Right lobe of liver (tissue), 6 donors: ENCODE measurements around the gene LRRC43. TPM values are rescaled to one million over a fixed set of nuclear protein-coding genes. Genes with fewer than 3 reads are reported as not detected.
A peak's percentile ranks its signal among the peaks of the same experiment; 100 is the strongest.

ENCODE experiments used
- ATAC-seq, 4 donors: fragments of 200-7000 bp; cut with Tn5 transposase; one replicate each; pipeline ENCODE4 v1.9.1; 2020; ENCODE audit warnings: mild to moderate bottlenecking in 4 of 4, moderate library complexity in 4 of 4
- DNase-seq, 3 donors: peaks; one replicate each; pipeline ENCODE4 v3.0.0-alpha.2; 2020
- H3K27ac ChIP-seq, 3 donors: fragments of 200-600 bp; one replicate each; pipeline ENCODE4 v1.8.0; 2022
- H3K27me3 ChIP-seq, 2 donors: fragments of 200-600 bp; one replicate each; pipeline ENCODE4 v1.8.0; 2022
- H3K36me3 ChIP-seq, 4 donors: fragments of 200-600 bp; sonication (generic) in 1 of 4; one replicate each; pipeline versions ENCODE4 v1.5.1 to v1.8.0; 2017 to 2022; ENCODE audit warnings: control low read depth in 1 of 4
- H3K4me1 ChIP-seq, 4 donors: fragments of 200-600 bp; sonication (generic) in 1 of 4; one replicate each; pipeline versions ENCODE4 v1.5.1 to v1.8.0; 2017 to 2022; ENCODE audit warnings: control low read depth in 1 of 4
- H3K4me3 ChIP-seq, 3 donors: fragments of 200-600 bp; one replicate each; pipeline ENCODE4 v1.8.0; 2022
- H3K9me3 ChIP-seq, 4 donors: fragments of 200-600 bp; sonication (generic) in 1 of 4; one replicate each; pipeline versions ENCODE4 v1.5.1 to v1.8.0; 2017 to 2022; ENCODE audit warnings: control low read depth in 1 of 4
- POLR2A ChIP-seq: fragments of 450-650 bp; IDR thresholded peaks from one replicate; pipeline ENCODE4 v1.6.1; 2017; ENCODE audit warnings: antibody characterized with exemption, mild to moderate bottlenecking
- WGBS: methylation state at CpG from one replicate; pipeline ENCODE4 v1.1.6; 2018; ENCODE audit warnings: low coverage, low lambda C conversion rate; ENCODE audit not compliant: insufficient coverage; ENCODE audit errors: missing lambda C conversion rate; 5-methylcytosine and 5-hydroxymethylcytosine counted together
- intact Hi-C, 2 donors: fragments of 100-400 bp; cut with DNase I; formaldehyde crosslinking; loops; one replicate each; pipeline versions ENCODE4 v1.11.2 to v1.14.1; 2022
- total RNA-seq, 6 experiments: library from RNA; depleted of rRNA in 2 of 6; stranded (reverse); fragments of >200 nt in 2 of 6; fragmentation: NEBNext Ultra II Directional in 3 of 6; extraction: Animal tissue kit (Norgen Biotek cat#: 25700) in 3 of 6; gene quantifications; one replicate each; pipeline versions ENCODE4 v1.1.0 to v1.2.4, GENCODE V29; 2016 to 2023
- TF ChIP-seq, protein P1 (sequence below), 4 donors: fragments of 200-600 bp in 3 of 4; fragments of 450-650 bp in 1 of 4; IDR thresholded peaks; one replicate each; pipeline versions ENCODE4 v1.5.1 to v1.8.0; 2016 to 2022; ENCODE audit warnings: antibody characterized with exemption in 4 of 4, mild to moderate bottlenecking in 2 of 4
- donor health status: DM: no; HTN: yes; CAD: no.
- donor health status: DM: no; HTN: no; CAD: no.
- donor health status: DM: no; HTN: no; CAD: no.
- donor health status: DM: no; HTN: yes; CAD: no.
- donor health status: DM: no; HTN: yes; CAD: no.

Gene LRRC43
- total RNA-seq, 6 experiments from 2014 or later = 0.26 to 0.37 (median 0.31) TPM; not detected in 3

DNA sequence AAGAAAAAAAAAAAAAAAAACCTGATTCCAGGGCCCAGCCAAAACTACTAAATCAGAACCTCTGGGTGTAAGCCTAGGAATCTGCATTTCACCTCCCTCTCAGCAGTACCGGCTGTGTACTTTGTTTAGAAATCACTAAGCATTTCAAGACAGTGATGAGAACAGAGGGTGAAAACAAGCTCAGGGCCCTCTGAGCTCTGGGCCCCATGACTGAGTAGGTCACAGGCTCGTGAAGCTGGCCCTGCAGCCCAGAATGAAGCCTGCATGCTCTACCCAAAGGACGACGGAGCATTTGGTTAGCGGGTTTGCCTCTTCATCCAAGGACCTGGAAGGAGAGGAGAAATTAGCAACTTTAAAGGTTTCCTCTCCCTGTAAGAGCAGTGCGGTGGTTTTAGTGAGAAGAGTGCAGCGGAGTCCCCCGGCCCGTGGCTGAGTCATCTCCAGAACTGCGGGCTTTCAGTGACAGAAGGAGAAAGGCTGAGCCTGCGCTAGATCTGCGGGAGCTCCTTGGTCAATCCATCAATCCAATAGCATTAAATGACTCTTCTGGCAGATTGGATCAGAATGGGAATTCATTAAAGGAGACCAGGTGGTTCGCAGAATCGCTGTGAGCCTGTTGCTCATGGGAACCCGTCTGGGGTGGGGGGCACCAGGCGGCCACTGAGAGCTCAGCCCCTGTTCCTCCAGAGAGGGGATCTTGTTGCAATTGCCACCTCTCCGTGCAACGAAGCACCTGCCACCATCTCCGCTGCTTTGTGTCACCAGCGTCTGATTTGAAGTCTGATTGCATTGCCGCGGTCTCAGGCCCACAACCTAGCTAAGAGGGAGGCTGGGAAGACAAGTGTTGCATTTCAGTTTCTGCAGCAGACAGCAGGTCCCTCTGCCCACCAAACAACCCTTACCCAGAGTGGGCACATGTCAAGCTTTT, 16.2 kb upstream of the LRRC43 start:
- H3K36me3 ChIP-seq = no peaks in the 10 kb centered on the region
- H3K27me3 ChIP-seq = no peaks in the 10 kb centered on the region
- TF ChIP-seq, protein P1, sequence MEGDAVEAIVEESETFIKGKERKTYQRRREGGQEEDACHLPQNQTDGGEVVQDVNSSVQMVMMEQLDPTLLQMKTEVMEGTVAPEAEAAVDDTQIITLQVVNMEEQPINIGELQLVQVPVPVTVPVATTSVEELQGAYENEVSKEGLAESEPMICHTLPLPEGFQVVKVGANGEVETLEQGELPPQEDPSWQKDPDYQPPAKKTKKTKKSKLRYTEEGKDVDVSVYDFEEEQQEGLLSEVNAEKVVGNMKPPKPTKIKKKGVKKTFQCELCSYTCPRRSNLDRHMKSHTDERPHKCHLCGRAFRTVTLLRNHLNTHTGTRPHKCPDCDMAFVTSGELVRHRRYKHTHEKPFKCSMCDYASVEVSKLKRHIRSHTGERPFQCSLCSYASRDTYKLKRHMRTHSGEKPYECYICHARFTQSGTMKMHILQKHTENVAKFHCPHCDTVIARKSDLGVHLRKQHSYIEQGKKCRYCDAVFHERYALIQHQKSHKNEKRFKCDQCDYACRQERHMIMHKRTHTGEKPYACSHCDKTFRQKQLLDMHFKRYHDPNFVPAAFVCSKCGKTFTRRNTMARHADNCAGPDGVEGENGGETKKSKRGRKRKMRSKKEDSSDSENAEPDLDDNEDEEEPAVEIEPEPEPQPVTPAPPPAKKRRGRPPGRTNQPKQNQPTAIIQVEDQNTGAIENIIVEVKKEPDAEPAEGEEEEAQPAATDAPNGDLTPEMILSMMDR (IDR thresholded peaks at IDR 0.05) = no peak
- TF ChIP-seq POLR2A = no peak
- no peaks in the 10 kb centered on the region for H3K9me3 ChIP-seq
- DNase-seq (no peak), ATAC-seq (no peak)
- H3K4me3 ChIP-seq = no peak overlapping the region
- intact Hi-C loops = no loop called here
- 82% methylated on average over 10 of the region's 22 CpGs for WGBS
- H3K27ac ChIP-seq = no peak overlapping the region
- no peaks in the 10 kb centered on the region for H3K4me1 ChIP-seq

DNA sequence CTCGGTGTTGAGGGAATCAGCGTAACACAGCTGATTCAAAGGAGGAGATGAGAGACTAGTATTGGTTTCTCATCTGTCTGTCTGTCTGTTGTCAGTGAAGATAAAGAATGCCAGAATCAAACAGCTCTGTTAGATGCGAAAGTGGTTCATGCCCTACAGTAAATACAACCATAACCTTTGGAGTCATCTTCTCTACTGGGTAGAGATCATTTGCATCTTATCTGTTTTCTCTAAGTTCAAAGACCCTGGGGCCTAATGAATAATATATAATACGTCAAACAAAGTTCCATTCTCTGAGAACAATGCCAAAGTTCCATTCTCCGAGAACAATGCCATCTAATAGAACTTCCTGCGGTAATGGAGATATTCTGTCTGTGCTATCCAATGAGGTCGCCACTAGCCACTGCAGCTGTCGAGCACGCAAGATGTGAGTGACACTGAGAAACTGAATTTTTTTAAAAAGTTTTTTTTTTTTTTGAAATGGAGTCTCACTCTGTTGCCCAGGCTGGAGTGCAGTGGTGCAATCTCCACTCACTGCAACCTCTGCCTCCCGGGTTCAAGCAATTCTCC, 15.5 kb upstream of the LRRC43 start:
- Histone ChIP-seq H3K27me3 (no peaks in the 10 kb centered on the region), H3K9me3 (no peaks in the 10 kb centered on the region), H3K27ac (no peak overlapping the region), H3K4me1 (no peaks in the 10 kb centered on the region), H3K4me3 (no peak overlapping the region), H3K36me3 (no peaks in the 10 kb centered on the region)
- 66% methylated on average over 10 of the region's 10 CpGs for WGBS
- ATAC-seq (peak in 3 of 4 donors; percentile 13 to 77 (median 56)), DNase-seq (no peak)
- TF ChIP-seq, protein P1 (IDR thresholded peaks at IDR 0.05) = no peak
- no peak for TF ChIP-seq POLR2A
- intact Hi-C loops = no loop called here

DNA sequence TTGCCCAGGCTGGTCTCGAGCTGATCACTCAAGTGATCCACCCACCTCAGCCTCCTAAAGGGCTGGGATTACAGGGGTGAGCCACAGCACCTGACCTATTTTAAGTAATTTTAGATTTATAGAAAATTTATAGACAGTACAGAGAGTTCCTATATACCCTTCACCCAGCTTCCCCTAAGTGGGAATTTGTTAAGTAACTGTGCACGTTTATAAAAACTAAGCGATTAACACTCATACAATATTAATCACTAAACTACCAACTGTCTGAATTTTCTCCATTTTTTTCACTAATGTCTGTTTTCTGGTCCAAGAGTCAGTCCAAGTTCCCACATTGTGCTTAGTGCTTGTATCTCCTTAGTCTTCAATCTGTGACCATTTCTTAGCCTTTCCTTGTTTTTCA, 14.4 kb upstream of the LRRC43 start:
- Histone ChIP-seq H3K9me3 (no peaks in the 10 kb centered on the region), H3K27ac (no peak overlapping the region), H3K4me3 (no peak overlapping the region), H3K4me1 (no peaks in the 10 kb centered on the region), H3K27me3 (no peaks in the 10 kb centered on the region), H3K36me3 (no peaks in the 10 kb centered on the region)
- 100% methylated on average over 2 of the region's 3 CpGs for WGBS
- ATAC-seq (no peak), DNase-seq (no peak)
- TF ChIP-seq POLR2A = no peak
- TF ChIP-seq, protein P1 (IDR thresholded peaks at IDR 0.05) = no peak
- intact Hi-C loops = no loop called here

DNA sequence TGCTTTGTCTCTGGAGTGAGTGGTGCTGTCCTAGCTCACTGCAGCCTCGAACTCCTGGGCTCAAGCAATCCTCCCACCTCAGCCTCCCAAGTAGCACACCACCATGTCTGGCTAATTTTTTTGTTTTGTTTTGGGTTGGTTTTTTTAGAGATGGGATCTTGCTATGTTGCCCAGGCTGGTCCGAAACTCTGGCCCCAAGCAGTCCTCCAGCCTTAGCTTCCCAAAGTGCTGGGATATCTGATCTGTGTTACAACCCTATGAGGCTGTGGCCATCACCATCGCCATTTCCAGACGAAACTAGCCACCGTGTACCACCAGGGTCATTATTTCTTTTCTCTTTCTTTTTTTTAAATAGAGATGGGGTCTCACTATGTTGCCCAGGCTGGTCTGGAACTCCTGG, 11.5 kb upstream of the LRRC43 start:
- Histone ChIP-seq H3K4me3 (no peak overlapping the region), H3K36me3 (no peaks in the 10 kb centered on the region), H3K27ac (no peak overlapping the region), H3K4me1 (no peaks in the 10 kb centered on the region), H3K27me3 (no peaks in the 10 kb centered on the region), H3K9me3 (no peaks in the 10 kb centered on the region)
- no peak for DNase-seq
- TF ChIP-seq, protein P1 (IDR thresholded peaks at IDR 0.05) = no peak
- TF ChIP-seq POLR2A = no peak
- 93% methylated on average over 4 of the region's 5 CpGs for WGBS
- intact Hi-C loops = no loop called here
- no peak for ATAC-seq
